ENCODE measurements around the gene E4F1.

DNA sequence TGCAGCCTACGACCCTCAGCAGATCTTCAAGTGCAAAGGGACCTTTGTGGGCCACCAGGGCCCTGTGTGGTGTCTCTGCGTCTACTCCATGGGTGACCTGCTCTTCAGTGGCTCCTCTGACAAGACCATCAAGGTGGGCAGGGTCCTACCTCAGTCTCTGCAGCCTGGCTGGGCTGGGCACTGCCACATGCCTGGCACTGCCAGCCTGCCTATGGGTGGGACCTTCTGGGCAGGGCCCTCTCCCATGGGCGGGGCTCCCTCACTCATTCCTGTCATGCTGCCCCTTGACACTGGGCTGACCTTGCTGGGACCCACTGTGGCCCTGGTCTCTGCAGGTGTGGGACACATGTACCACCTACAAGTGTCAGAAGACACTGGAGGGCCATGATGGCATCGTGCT is 49.5 kb upstream of the E4F1 start:
- TF ChIP-seq, protein P1, sequence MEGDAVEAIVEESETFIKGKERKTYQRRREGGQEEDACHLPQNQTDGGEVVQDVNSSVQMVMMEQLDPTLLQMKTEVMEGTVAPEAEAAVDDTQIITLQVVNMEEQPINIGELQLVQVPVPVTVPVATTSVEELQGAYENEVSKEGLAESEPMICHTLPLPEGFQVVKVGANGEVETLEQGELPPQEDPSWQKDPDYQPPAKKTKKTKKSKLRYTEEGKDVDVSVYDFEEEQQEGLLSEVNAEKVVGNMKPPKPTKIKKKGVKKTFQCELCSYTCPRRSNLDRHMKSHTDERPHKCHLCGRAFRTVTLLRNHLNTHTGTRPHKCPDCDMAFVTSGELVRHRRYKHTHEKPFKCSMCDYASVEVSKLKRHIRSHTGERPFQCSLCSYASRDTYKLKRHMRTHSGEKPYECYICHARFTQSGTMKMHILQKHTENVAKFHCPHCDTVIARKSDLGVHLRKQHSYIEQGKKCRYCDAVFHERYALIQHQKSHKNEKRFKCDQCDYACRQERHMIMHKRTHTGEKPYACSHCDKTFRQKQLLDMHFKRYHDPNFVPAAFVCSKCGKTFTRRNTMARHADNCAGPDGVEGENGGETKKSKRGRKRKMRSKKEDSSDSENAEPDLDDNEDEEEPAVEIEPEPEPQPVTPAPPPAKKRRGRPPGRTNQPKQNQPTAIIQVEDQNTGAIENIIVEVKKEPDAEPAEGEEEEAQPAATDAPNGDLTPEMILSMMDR (IDR thresholded peaks at IDR 0.05), result no peak
- TF ChIP-seq EZH2 (IDR thresholded peaks at IDR 0.05; ENCODE audit: borderline replicate concordance, insufficient read depth, low read depth, low read length, poor library complexity, severe bottlenecking), result no peak

All from B cell (primary cell).